Effector memory CD4-positive, alpha-beta T cell (primary cell): ENCODE results near the gene SLC9A2.

Experiments
- DNase-seq, 3 donors: peaks; one replicate each; pipeline ENCODE4 v3.0.0-alpha.2; 2020
- H3K27ac ChIP-seq: 2 replicates; pipeline ENCODE4 v1.7.0; 2013; ENCODE audit warnings: mild to moderate bottlenecking, low read length, moderate library complexity; ENCODE audit not compliant: insufficient read depth, poor library complexity, severe bottlenecking
- H3K27me3 ChIP-seq: replicated peaks from 2 replicates; pipeline ENCODE4 v1.7.0; 2013; ENCODE audit warnings: mild to moderate bottlenecking, low read length; ENCODE audit not compliant: insufficient read depth, control insufficient read depth, poor library complexity, severe bottlenecking
- H3K36me3 ChIP-seq: 2 replicates; pipeline ENCODE4 v1.7.0; 2013; ENCODE audit warnings: mild to moderate bottlenecking, low read length, moderate library complexity; ENCODE audit not compliant: control insufficient read depth, insufficient read depth
- H3K4me1 ChIP-seq: 2 replicates; pipeline ENCODE4 v1.7.0; 2013; ENCODE audit warnings: low read length, mild to moderate bottlenecking; ENCODE audit not compliant: control insufficient read depth, insufficient read depth, poor library complexity, severe bottlenecking
- H3K4me3 ChIP-seq: 2 replicates; pipeline ENCODE4 v1.7.0; 2013; ENCODE audit warnings: low read length, low read depth, mild to moderate bottlenecking; ENCODE audit not compliant: insufficient read depth, poor library complexity, severe bottlenecking
- H3K9me3 ChIP-seq: 2 replicates; pipeline ENCODE4 v1.7.0; 2013; ENCODE audit warnings: mild to moderate bottlenecking, low read length, moderate library complexity; ENCODE audit not compliant: control insufficient read depth

The SLC9A2 gene

GRCh38 chr2:102698369-102699111, 79.2 kb downstream of the SLC9A2 start:
- no peaks in the 10 kb centered on the region for H3K4me1 ChIP-seq
- H3K27me3 ChIP-seq = no peaks in the 10 kb centered on the region
- no peak overlapping the region for H3K4me3 ChIP-seq
- H3K27ac ChIP-seq = no peak overlapping the region
- H3K9me3 ChIP-seq = no peaks in the 10 kb centered on the region
- H3K36me3 ChIP-seq = no peaks in the 10 kb centered on the region
- no peak for DNase-seq

GRCh38 chr2:102703305-102703704, 84.0 kb downstream of the SLC9A2 start:
- Histone ChIP-seq H3K27ac (no peak overlapping the region), H3K36me3 (no peaks in the 10 kb centered on the region), H3K4me3 (no peak overlapping the region), H3K27me3 (no peaks in the 10 kb centered on the region), H3K9me3 (no peaks in the 10 kb centered on the region), H3K4me1 (no peaks in the 10 kb centered on the region)
- no peak for DNase-seq

GRCh38 chr2:102703748-102704147, 84.4 kb downstream of the SLC9A2 start:
- Histone ChIP-seq H3K4me1 (no peaks in the 10 kb centered on the region), H3K4me3 (no peak overlapping the region), H3K36me3 (no peaks in the 10 kb centered on the region), H3K9me3 (no peaks in the 10 kb centered on the region), H3K27me3 (no peaks in the 10 kb centered on the region), H3K27ac (no peak overlapping the region)
- DNase-seq = no peak

GRCh38 chr2:102704531-102704930, 85.2 kb downstream of the SLC9A2 start:
- Histone ChIP-seq H3K27ac (no peak overlapping the region), H3K4me1 (no peaks in the 10 kb centered on the region), H3K36me3 (no peaks in the 10 kb centered on the region), H3K9me3 (no peaks in the 10 kb centered on the region), H3K4me3 (no peak overlapping the region), H3K27me3 (no peaks in the 10 kb centered on the region)
- no peak for DNase-seq

GRCh38 chr2:102707796-102708695, 88.7 kb downstream of the SLC9A2 start:
- Histone ChIP-seq H3K4me3 (no peak overlapping the region), H3K9me3 (no peaks in the 10 kb centered on the region), H3K27me3 (no peaks in the 10 kb centered on the region), H3K36me3 (no peaks in the 10 kb centered on the region), H3K4me1 (no peaks in the 10 kb centered on the region), H3K27ac (no peak overlapping the region)
- DNase-seq = no peak

GRCh38 chr2:102708847-102709559, 89.7 kb downstream of the SLC9A2 start:
- Histone ChIP-seq H3K27me3 (no peaks in the 10 kb centered on the region), H3K4me3 (no peak overlapping the region), H3K9me3 (no peaks in the 10 kb centered on the region), H3K27ac (no peak overlapping the region), H3K4me1 (no peaks in the 10 kb centered on the region), H3K36me3 (no peaks in the 10 kb centered on the region)
- no peak for DNase-seq

GRCh38 chr2:102717308-102718018, 98.1 kb downstream of the SLC9A2 start:
- Histone ChIP-seq H3K4me1 (no peaks in the 10 kb centered on the region), H3K27ac (no peak overlapping the region), H3K9me3 (no peaks in the 10 kb centered on the region), H3K27me3 (no peaks in the 10 kb centered on the region), H3K4me3 (no peak overlapping the region), H3K36me3 (peaks cover 36% of the 10 kb centered on the region)
- no peak for DNase-seq

- no peak for DNase-seq
- Histone ChIP-seq H3K27me3 (no peaks in the 10 kb centered on the region), H3K9me3 (no peaks in the 10 kb centered on the region), H3K4me3 (no peak overlapping the region), H3K36me3 (peaks cover 41% of the 10 kb centered on the region), H3K4me1 (no peaks in the 10 kb centered on the region), H3K27ac (no peak overlapping the region)
These were observed 99.3 kb downstream of the SLC9A2 start for GRCh38 chr2:102718387-102719316.

- Histone ChIP-seq H3K27ac (no peak overlapping the region), H3K36me3 (peaks cover 55% of the 10 kb centered on the region)
These were observed 104.7 kb downstream of the SLC9A2 start for GRCh38 chr2:102724016-102724490.

More at GRCh38 chr2:102724016-102724490, 104.7 kb downstream of the SLC9A2 start:
- DNase-seq = no peak
- H3K27me3 ChIP-seq = no peaks in the 10 kb centered on the region
- H3K9me3 ChIP-seq = no peaks in the 10 kb centered on the region
- H3K4me3 ChIP-seq = no peak overlapping the region
- no peaks in the 10 kb centered on the region for H3K4me1 ChIP-seq
